ENCODE measurements around the gene OXSR1. TPM values are rescaled to one million over a fixed set of nuclear protein-coding genes. Genes with fewer than 3 reads are reported as not detected.

The OXSR1 gene
- total and polyA plus RNA-seq, 2 experiments from 2014 or later = 16.0 to 41.1 TPM

DNA sequence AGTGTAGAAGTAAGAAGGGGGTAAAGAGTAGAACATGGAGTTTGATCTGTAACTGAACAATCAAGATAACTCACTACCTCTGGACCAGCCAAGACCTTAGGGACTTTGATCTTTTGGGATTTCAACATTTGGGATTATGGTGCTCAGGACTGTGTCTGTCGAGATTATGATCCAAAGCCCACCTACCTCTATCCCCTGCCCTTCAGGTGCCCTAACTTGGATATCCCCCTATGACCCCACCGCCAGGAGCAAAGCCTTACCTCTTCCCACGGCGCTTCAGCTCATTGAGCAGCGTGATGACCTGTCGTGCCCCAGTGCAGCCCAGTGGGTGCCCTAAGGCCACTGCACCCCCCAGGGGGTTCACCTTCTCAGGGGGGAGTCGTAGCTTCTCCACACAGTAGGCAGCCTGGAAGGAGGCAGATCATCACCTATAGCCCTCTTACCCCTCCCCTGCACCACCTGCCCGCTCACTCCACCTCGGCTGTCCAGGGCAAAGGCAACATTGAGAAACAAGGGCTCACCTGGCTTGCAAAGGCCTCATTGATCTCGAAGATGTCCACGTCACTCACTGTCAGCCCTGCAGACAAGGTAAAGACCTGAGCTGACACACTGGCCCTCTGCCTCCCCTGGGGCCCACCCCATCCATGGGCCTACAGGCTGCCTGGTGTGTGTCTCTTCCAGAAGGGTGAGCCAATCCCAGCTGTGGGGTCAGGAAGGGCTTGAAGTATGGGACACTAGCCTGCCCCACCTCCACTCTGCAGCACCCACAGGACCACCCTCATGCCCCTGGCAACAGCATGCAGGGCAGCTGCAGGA lies 39.8 kb upstream of the OXSR1 start:
- peaks cover 6% of the 10 kb centered on the region for H3K27me3 Mint-ChIP-seq (ENCODE audit: insufficient read depth, low read depth, poor library complexity)
- Histone ChIP-seq H2AFZ (no peak overlapping the region), H3F3A (replicated peaks; ENCODE audit: low read depth) (no peaks in the 10 kb centered on the region), H3K9me2 (ENCODE audit: insufficient read depth) (no peaks in the 10 kb centered on the region), H4K20me1 (replicated peaks; ENCODE audit: insufficient read depth) (peaks cover 6% of the 10 kb centered on the region; the same call in 1 of the 2 replicates), H3K4me3 (no peak overlapping the region), H3K4me2 (no peak overlapping the region), H3K4me1 (ENCODE audit: insufficient read depth) (no peaks in the 10 kb centered on the region), H3K36me3 (ENCODE audit: insufficient read depth) (peaks cover 27% of the 10 kb centered on the region), H3K79me2 (replicated peaks; ENCODE audit: insufficient read depth) (no peaks in the 10 kb centered on the region), H3K27me3 (ENCODE audit: insufficient read depth) (no peaks in the 10 kb centered on the region), H3K27ac (ENCODE audit: low read depth) (no peak overlapping the region)
- H3K9me3 Mint-ChIP-seq = no peaks in the 10 kb centered on the region
- peaks cover 73% of the 10 kb centered on the region for H3K36me3 Mint-ChIP-seq (ENCODE audit: low read depth)
- TF ChIP-seq EZH2 (IDR thresholded peaks at IDR 0.05; ENCODE audit: low read depth, unreplicated experiment) (no peak), CREB1 (CRISPR knock-in tag; IDR thresholded peaks at IDR 0.05; ENCODE audit: low read depth) (no peak), JUNB (IDR thresholded peaks at IDR 0.05; ENCODE audit: unreplicated experiment) (no peak), POLR2AphosphoS5 (IDR thresholded peaks at IDR 0.05; ENCODE audit: low read depth) (no peak), NANOG (IDR thresholded peaks at IDR 0.05; ENCODE audit: borderline replicate concordance) (no peak)
- TF ChIP-seq, protein P1, sequence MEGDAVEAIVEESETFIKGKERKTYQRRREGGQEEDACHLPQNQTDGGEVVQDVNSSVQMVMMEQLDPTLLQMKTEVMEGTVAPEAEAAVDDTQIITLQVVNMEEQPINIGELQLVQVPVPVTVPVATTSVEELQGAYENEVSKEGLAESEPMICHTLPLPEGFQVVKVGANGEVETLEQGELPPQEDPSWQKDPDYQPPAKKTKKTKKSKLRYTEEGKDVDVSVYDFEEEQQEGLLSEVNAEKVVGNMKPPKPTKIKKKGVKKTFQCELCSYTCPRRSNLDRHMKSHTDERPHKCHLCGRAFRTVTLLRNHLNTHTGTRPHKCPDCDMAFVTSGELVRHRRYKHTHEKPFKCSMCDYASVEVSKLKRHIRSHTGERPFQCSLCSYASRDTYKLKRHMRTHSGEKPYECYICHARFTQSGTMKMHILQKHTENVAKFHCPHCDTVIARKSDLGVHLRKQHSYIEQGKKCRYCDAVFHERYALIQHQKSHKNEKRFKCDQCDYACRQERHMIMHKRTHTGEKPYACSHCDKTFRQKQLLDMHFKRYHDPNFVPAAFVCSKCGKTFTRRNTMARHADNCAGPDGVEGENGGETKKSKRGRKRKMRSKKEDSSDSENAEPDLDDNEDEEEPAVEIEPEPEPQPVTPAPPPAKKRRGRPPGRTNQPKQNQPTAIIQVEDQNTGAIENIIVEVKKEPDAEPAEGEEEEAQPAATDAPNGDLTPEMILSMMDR (conservative IDR thresholded peaks at IDR 0.05; ENCODE audit: low read depth in 2 of 2) = no peak
- TF ChIP-seq, protein P2, sequence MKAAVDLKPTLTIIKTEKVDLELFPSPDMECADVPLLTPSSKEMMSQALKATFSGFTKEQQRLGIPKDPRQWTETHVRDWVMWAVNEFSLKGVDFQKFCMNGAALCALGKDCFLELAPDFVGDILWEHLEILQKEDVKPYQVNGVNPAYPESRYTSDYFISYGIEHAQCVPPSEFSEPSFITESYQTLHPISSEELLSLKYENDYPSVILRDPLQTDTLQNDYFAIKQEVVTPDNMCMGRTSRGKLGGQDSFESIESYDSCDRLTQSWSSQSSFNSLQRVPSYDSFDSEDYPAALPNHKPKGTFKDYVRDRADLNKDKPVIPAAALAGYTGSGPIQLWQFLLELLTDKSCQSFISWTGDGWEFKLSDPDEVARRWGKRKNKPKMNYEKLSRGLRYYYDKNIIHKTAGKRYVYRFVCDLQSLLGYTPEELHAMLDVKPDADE (IDR thresholded peaks at IDR 0.05) = no peak
- TF ChIP-seq, protein P3, sequence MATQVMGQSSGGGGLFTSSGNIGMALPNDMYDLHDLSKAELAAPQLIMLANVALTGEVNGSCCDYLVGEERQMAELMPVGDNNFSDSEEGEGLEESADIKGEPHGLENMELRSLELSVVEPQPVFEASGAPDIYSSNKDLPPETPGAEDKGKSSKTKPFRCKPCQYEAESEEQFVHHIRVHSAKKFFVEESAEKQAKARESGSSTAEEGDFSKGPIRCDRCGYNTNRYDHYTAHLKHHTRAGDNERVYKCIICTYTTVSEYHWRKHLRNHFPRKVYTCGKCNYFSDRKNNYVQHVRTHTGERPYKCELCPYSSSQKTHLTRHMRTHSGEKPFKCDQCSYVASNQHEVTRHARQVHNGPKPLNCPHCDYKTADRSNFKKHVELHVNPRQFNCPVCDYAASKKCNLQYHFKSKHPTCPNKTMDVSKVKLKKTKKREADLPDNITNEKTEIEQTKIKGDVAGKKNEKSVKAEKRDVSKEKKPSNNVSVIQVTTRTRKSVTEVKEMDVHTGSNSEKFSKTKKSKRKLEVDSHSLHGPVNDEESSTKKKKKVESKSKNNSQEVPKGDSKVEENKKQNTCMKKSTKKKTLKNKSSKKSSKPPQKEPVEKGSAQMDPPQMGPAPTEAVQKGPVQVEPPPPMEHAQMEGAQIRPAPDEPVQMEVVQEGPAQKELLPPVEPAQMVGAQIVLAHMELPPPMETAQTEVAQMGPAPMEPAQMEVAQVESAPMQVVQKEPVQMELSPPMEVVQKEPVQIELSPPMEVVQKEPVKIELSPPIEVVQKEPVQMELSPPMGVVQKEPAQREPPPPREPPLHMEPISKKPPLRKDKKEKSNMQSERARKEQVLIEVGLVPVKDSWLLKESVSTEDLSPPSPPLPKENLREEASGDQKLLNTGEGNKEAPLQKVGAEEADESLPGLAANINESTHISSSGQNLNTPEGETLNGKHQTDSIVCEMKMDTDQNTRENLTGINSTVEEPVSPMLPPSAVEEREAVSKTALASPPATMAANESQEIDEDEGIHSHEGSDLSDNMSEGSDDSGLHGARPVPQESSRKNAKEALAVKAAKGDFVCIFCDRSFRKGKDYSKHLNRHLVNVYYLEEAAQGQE (IDR thresholded peaks at IDR 0.05; ENCODE audit: unreplicated experiment) = no peak
- TF ChIP-seq, protein P4, sequence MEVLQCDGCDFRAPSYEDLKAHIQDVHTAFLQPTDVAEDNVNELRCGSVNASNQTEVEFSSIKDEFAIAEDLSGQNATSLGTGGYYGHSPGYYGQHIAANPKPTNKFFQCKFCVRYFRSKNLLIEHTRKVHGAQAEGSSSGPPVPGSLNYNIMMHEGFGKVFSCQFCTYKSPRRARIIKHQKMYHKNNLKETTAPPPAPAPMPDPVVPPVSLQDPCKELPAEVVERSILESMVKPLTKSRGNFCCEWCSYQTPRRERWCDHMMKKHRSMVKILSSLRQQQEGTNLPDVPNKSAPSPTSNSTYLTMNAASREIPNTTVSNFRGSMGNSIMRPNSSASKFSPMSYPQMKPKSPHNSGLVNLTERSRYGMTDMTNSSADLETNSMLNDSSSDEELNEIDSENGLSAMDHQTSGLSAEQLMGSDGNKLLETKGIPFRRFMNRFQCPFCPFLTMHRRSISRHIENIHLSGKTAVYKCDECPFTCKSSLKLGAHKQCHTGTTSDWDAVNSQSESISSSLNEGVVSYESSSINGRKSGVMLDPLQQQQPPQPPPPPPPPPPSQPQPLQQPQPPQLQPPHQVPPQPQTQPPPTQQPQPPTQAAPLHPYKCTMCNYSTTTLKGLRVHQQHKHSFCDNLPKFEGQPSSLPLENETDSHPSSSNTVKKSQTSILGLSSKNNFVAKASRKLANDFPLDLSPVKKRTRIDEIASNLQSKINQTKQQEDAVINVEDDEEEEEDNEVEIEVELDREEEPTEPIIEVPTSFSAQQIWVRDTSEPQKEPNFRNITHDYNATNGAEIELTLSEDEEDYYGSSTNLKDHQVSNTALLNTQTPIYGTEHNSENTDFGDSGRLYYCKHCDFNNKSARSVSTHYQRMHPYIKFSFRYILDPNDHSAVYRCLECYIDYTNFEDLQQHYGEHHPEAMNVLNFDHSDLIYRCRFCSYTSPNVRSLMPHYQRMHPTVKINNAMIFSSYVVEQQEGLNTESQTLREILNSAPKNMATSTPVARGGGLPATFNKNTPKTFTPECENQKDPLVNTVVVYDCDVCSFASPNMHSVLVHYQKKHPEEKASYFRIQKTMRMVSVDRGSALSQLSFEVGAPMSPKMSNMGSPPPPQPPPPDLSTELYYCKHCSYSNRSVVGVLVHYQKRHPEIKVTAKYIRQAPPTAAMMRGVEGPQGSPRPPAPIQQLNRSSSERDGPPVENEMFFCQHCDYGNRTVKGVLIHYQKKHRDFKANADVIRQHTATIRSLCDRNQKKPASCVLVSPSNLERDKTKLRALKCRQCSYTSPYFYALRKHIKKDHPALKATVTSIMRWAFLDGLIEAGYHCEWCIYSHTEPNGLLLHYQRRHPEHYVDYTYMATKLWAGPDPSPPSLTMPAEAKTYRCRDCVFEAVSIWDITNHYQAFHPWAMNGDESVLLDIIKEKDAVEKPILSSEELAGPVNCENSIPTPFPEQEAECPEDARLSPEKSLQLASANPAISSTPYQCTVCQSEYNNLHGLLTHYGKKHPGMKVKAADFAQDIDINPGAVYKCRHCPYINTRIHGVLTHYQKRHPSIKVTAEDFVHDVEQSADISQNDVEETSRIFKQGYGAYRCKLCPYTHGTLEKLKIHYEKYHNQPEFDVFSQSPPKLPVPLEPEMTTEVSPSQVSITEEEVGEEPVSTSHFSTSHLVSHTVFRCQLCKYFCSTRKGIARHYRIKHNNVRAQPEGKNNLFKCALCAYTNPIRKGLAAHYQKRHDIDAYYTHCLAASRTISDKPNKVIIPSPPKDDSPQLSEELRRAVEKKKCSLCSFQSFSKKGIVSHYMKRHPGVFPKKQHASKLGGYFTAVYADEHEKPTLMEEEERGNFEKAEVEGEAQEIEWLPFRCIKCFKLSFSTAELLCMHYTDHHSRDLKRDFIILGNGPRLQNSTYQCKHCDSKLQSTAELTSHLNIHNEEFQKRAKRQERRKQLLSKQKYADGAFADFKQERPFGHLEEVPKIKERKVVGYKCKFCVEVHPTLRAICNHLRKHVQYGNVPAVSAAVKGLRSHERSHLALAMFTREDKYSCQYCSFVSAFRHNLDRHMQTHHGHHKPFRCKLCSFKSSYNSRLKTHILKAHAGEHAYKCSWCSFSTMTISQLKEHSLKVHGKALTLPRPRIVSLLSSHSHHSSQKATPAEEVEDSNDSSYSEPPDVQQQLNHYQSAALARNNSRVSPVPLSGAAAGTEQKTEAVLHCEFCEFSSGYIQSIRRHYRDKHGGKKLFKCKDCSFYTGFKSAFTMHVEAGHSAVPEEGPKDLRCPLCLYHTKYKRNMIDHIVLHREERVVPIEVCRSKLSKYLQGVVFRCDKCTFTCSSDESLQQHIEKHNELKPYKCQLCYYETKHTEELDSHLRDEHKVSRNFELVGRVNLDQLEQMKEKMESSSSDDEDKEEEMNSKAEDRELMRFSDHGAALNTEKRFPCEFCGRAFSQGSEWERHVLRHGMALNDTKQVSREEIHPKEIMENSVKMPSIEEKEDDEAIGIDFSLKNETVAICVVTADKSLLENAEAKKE (CRISPR knock-in tag; IDR thresholded peaks at IDR 0.05) = no peak
- ATAC-seq (no peak), DNase-seq (ENCODE audit: low spot score) (no peak)
- no peak overlapping the region for H3K27ac Mint-ChIP-seq
- H3K4me1 Mint-ChIP-seq = no peaks in the 10 kb centered on the region
- H3K4me3 Mint-ChIP-seq = no peak overlapping the region
